PC-9 (cell line): ENCODE results near the gene PHAF1. TPM values are rescaled to one million over a fixed set of nuclear protein-coding genes. Genes with fewer than 3 reads are reported as not detected.

Experiments used
- BruUV-seq: library from RNA; stranded (reverse); fragments of 400-500 nt; replicated peaks from 2 replicates; lab custom pipeline; 2021; lab: Mats Ljungman, UMichigan
- CTCF ChIA-PET: fragments of 300-600 bp; sonication (Branson Sonifier 250); formaldehyde crosslinking; loops from one replicate; lab custom pipeline; 2022; ENCODE audit warnings: antibody characterized with exemption; lab: Charles Lee
- POLR2A ChIA-PET: fragments of 300-600 bp; sonication (Branson Sonifier 250); formaldehyde crosslinking; loops from one replicate; lab custom pipeline; 2022; ENCODE audit warnings: antibody characterized with exemption; ENCODE audit not compliant: unreplicated experiment; lab: Charles Lee
- DNase-seq, 2 experiments: peaks; one replicate each; pipeline versions ENCODE4 v3.0.0 to v3.0.0-alpha.2; 2015 to 2022; ENCODE audit warnings: mixed read lengths in 1 of 2
- H2AFZ ChIP-seq: fragments of 200-600 bp; sonication (generic); 2 replicates; pipeline ENCODE4 v1.8.1; 2017; ENCODE audit warnings: antibody characterized with exemption
- H3F3A ChIP-seq: fragments of 200-600 bp; sonication (generic); 2 replicates; pipeline ENCODE4 v1.8.1; 2017; ENCODE audit warnings: antibody characterized with exemption, mild to moderate bottlenecking, low read depth; ENCODE audit not compliant: insufficient read depth
- H3K27ac ChIP-seq: fragments of 200-600 bp; sonication (generic); 2 replicates; pipeline ENCODE4 v1.6.1; 2016; ENCODE audit warnings: mixed run types
- H3K27me3 ChIP-seq: fragments of 200-600 bp; sonication (generic); 2 replicates; pipeline ENCODE4 v1.6.1; 2016; ENCODE audit warnings: low read depth, mixed run types; ENCODE audit not compliant: insufficient read depth
- H3K36me3 ChIP-seq: fragments of 200-600 bp; sonication (generic); 2 replicates; pipeline ENCODE4 v1.6.1; 2016; ENCODE audit warnings: low read depth, mixed run types
- H3K4me1 ChIP-seq: fragments of 200-600 bp; sonication (generic); replicated peaks from 2 replicates; pipeline ENCODE4 v1.6.1; 2016; ENCODE audit warnings: mixed run types; ENCODE audit not compliant: insufficient read depth
- H3K4me2 ChIP-seq: fragments of 200-600 bp; sonication (generic); 2 replicates; pipeline ENCODE4 v1.6.1; 2017; ENCODE audit warnings: mixed run types
- H3K4me3 ChIP-seq: fragments of 200-600 bp; sonication (generic); 2 replicates; pipeline ENCODE4 v1.6.1; 2016; ENCODE audit warnings: mixed run types
- H3K79me2 ChIP-seq: fragments of 200-600 bp; sonication (generic); 2 replicates; pipeline ENCODE4 v1.6.1; 2017; ENCODE audit warnings: low read depth, mixed run types
- H3K9me2 ChIP-seq: fragments of 200-600 bp; sonication (generic); 2 replicates; pipeline ENCODE4 v1.8.1; 2017; ENCODE audit warnings: mild to moderate bottlenecking; ENCODE audit not compliant: insufficient read depth
- H3K9me3 ChIP-seq: fragments of 200-600 bp; sonication (generic); 2 replicates; pipeline ENCODE4 v1.8.1; 2016; ENCODE audit warnings: low read depth; ENCODE audit not compliant: insufficient read depth
- H4K20me1 ChIP-seq: fragments of 200-600 bp; sonication (generic); 2 replicates; pipeline ENCODE4 v1.8.1; 2017; ENCODE audit not compliant: insufficient read depth
- CTCF ChIP-seq: fragments of 200-600 bp; sonication (generic); conservative IDR thresholded peaks from 2 replicates; pipeline ENCODE4 v1.6.1; 2017; ENCODE audit warnings: mixed run types, antibody characterized with exemption, mild to moderate bottlenecking, moderate library complexity
- EZH2 ChIP-seq: fragments of 200-600 bp; sonication (generic); IDR thresholded peaks from 2 replicates; pipeline ENCODE4 v1.8.0; 2017; ENCODE audit warnings: antibody characterized with exemption, low read depth
- intact Hi-C: fragments of 100-400 bp; cut with micrococcal nuclease; formaldehyde crosslinking; loops from one replicate; pipeline ENCODE4 v1.10.0; 2022; ENCODE audit not compliant: unreplicated experiment
- total RNA-seq: library from RNA; stranded (reverse); gene quantifications from 2 replicates; pipeline ENCODE4 v1.2.3, GENCODE V29; 2021

The PHAF1 gene
- total RNA-seq, 1 experiment from 2014 or later = 19.5 TPM

- Histone ChIP-seq H3K9me3 (no peaks in the 10 kb centered on the region), H3K4me1 (no peaks in the 10 kb centered on the region), H3K4me3 (no peak overlapping the region; the same call in 1 of the 2 replicates), H3K36me3 (no peaks in the 10 kb centered on the region), H3K9me2 (no peaks in the 10 kb centered on the region), H3K4me2 (no peak overlapping the region), H3F3A (peaks cover 24% of the 10 kb centered on the region), H2AFZ (no peak overlapping the region), H3K79me2 (no peaks in the 10 kb centered on the region), H3K27me3 (no peaks in the 10 kb centered on the region), H4K20me1 (0 out of 2 replicates have a peak, but pooled peaks cover 3% of the 10 kb centered on the region), H3K27ac (no peak overlapping the region)
- ChIA-PET POLR2A (interaction anchor here (0.7 kb wide), 1 partner anchor 1074 kb away, joined by 5 read pairs; no protein-coding TSS in a partner anchor), CTCF (interaction anchor here (1.0 kb wide), 1 partner anchor 51 kb away, joined by 3 read pairs; no protein-coding TSS in a partner anchor)
- no peak for DNase-seq
- intact Hi-C loops = loop anchor here (2.0 kb wide), 1 partner anchor 47 kb away; the partner anchor contains the start of gene ELMO3
- TF ChIP-seq EZH2 = no peak
- no peak for TF ChIP-seq CTCF
- no TSS peak for BruUV-seq
Observed at GRCh38 chr16:67151431-67152097, 41.8 kb downstream of the PHAF1 start.

GRCh38 chr16:67154578-67155294 lies 45.0 kb downstream of the PHAF1 start:
- Histone ChIP-seq H3K9me2 (no peaks in the 10 kb centered on the region), H3K27ac (no peak overlapping the region), H3K36me3 (no peaks in the 10 kb centered on the region), H3K27me3 (no peaks in the 10 kb centered on the region), H3K4me3 (no peak overlapping the region), H3F3A (peaks cover 29% of the 10 kb centered on the region; the same call in 1 of the 2 replicates), H2AFZ (no peak overlapping the region), H3K4me2 (no peak overlapping the region), H3K79me2 (peaks cover 9% of the 10 kb centered on the region; the same call in 1 of the 2 replicates), H4K20me1 (0 out of 2 replicates have a peak, but pooled peaks cover 3% of the 10 kb centered on the region), H3K9me3 (no peaks in the 10 kb centered on the region), H3K4me1 (peaks cover 9% of the 10 kb centered on the region)
- ChIA-PET CTCF (interaction anchor here (0.7 to 1.3 kb wide), 3 partner anchors 15 to 137 kb away, joined by 4 to 9 read pairs (median 6); partner anchors contain the start of gene NOL3), POLR2A (no interaction called here)
- no peak for DNase-seq
- intact Hi-C loops = loop anchor here (1.0 to 5.0 kb wide), 2 partner anchors 42 to 136 kb away; no protein-coding TSS in a partner anchor
- no TSS peak for BruUV-seq
- TF ChIP-seq CTCF (no peak), EZH2 (no peak)
